PC-3 (cell line): ENCODE results near the gene ADCY9.

Experiments used
- EZH2phosphoT487 ChIP-seq: fragments of 300-600 bp; sonication (generic); IDR thresholded peaks from 2 replicates; pipeline ENCODE4 v1.6.1; 2018; ENCODE audit warnings: mild to moderate bottlenecking, antibody characterized with exemption, low read length, borderline replicate concordance
- TF ChIP-seq, protein P1 (sequence below): fragments of 300-600 bp; sonication (generic); conservative IDR thresholded peaks from 2 replicates; pipeline ENCODE4 v1.5.1; 2017; ENCODE audit warnings: antibody characterized with exemption, low read depth, mild to moderate bottlenecking, low read length

- TF ChIP-seq EZH2phosphoT487: no peak
- TF ChIP-seq, protein P1, sequence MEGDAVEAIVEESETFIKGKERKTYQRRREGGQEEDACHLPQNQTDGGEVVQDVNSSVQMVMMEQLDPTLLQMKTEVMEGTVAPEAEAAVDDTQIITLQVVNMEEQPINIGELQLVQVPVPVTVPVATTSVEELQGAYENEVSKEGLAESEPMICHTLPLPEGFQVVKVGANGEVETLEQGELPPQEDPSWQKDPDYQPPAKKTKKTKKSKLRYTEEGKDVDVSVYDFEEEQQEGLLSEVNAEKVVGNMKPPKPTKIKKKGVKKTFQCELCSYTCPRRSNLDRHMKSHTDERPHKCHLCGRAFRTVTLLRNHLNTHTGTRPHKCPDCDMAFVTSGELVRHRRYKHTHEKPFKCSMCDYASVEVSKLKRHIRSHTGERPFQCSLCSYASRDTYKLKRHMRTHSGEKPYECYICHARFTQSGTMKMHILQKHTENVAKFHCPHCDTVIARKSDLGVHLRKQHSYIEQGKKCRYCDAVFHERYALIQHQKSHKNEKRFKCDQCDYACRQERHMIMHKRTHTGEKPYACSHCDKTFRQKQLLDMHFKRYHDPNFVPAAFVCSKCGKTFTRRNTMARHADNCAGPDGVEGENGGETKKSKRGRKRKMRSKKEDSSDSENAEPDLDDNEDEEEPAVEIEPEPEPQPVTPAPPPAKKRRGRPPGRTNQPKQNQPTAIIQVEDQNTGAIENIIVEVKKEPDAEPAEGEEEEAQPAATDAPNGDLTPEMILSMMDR: no peak
Observed at GRCh38 chr16:4113358-4114256, 2.6 kb downstream of the ADCY9 start.
